ENCODE results near the gene TOM1.
"Not testable (repeated sequence)": the region's sequence is repeated elsewhere in the genome, so short reads cannot be mapped to it uniquely, and the experiment has no call there.

The TOM1 gene

DNA sequence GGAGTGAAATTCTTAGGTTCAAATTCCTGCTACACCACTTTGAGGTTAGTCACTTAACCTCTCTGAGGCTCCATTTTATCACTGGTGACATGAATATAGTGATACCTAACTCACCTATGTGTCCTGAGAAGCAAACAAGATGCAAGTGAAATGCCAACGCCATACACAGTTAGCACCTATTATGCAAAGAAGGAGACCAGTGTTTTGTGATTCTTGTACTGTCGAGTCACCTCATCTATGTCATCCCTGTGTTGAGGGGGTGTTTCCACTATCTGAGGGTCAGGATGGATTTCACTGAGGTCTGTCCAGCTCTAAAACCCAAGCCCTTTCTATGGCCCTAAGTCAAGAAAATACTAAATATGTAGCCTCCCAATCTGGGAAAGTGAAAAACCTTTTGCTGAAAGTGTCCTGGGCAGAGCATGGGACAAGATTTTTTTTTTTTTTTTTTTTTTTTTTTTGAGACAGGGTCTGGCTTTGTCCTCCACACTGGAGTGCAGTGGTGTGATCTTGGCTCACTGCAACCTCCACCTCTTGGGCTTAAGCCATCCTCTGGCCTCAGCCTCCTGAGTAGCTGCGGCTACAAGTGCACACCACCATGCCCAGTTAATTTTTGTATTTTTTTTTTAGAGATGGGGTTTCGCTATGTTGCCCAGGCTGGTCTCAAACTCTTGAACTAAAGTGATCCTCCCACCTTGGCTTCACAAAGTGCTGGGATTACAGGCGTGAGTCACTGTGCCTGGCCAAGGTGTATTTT lies 95.3 kb downstream of the TOM1 start:
- TF ChIP-seq, protein P1, sequence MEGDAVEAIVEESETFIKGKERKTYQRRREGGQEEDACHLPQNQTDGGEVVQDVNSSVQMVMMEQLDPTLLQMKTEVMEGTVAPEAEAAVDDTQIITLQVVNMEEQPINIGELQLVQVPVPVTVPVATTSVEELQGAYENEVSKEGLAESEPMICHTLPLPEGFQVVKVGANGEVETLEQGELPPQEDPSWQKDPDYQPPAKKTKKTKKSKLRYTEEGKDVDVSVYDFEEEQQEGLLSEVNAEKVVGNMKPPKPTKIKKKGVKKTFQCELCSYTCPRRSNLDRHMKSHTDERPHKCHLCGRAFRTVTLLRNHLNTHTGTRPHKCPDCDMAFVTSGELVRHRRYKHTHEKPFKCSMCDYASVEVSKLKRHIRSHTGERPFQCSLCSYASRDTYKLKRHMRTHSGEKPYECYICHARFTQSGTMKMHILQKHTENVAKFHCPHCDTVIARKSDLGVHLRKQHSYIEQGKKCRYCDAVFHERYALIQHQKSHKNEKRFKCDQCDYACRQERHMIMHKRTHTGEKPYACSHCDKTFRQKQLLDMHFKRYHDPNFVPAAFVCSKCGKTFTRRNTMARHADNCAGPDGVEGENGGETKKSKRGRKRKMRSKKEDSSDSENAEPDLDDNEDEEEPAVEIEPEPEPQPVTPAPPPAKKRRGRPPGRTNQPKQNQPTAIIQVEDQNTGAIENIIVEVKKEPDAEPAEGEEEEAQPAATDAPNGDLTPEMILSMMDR (IDR thresholded peaks at IDR 0.05; ENCODE audit: low read length, missing control alignments), result no peak
- DNase-seq (ENCODE audit: low read depth), result no peak
- no peak overlapping the region for H3K4me3 ChIP-seq (replicated peaks; ENCODE audit: low read depth, low read length)

DNA sequence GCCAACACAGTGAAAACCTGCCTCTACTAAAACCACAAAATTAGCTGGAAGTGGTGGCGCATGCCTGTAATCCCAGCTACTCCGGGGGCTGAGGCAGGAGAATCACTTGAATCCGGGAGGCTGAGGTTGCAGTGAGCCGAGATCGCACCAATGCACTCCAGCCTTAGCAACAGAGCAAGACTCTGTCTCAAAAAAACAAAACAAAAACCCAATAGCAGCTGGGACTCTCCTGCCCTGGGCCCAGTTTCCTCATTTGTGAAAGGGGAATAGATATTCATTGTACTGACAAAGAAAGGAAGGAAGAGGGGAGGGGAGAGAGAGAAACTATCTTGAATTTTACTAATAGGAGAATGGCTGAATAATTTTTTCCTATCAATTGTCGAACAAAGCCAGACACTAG lies 96.9 kb downstream of the TOM1 start:
- not testable (repeated sequence) for DNase-seq (ENCODE audit: low read depth); H3K4me3 ChIP-seq (replicated peaks; ENCODE audit: low read depth, low read length)

DNA sequence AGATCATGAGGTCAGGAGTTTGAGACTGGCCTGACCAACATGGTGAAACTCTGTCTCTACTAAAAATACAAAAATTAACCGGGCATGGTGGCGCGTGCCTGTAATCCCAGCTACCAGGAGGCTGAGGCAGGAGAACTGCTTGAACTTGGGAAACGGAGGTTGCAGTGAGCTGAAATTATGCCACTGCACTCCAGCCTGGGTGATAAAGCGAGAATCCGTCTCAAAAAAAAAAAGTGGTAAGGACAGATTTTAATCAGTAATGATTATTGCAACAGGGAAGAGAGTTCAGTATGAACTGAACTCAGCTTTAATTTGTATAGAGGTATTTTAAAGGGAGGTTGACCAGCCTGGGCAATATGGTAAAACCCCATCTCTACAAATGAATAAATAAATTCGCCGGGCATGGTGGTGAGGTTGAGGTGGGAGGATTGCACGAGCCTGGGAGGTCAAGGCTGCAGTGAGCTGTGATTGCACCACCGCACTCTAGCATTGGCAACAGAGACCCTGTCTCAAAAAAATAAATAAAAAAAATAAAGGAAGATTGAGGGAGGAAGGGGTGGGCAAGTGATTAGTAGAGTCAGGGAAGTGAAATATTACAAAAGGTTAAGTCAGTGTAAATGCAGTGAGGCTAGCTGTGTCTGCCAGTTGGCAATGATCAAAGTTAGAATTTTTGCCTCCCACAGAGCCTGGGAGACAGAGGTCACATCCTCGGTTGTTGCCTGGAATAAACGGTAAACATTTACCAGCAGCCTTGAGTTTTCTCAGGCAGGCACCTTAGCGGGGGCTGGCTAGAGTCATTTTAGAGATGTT lies 97.6 kb downstream of the TOM1 start:
- TF ChIP-seq, protein P1 (IDR thresholded peaks at IDR 0.05; ENCODE audit: low read length, missing control alignments), result no peak
- DNase-seq (ENCODE audit: low read depth), result peak; percentile 45
- no peak overlapping the region for H3K4me3 ChIP-seq (replicated peaks; ENCODE audit: low read depth, low read length)
